ENCODE measurements around the gene MYO10.

MYO10 gene

DNA sequence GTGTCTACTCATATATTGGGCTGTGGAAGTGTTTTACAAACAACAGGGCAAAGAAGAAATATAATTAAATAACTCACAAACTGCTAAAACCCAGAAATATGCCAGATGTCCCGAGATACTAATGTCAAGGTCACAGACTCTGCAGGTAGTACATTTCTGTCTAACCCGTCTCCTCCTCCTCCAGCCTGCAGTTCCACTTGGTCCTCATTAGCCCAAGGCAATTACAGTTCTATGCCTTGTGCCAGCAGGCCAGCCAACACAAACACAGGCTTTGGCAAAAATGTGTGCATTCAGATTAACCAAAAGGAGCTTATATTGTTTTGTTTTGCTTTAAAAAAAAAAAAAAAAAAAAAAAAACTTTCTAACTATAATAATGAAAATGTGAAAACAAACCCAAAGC, 148.8 kb downstream of the MYO10 start:
- TF ChIP-seq, protein P1, sequence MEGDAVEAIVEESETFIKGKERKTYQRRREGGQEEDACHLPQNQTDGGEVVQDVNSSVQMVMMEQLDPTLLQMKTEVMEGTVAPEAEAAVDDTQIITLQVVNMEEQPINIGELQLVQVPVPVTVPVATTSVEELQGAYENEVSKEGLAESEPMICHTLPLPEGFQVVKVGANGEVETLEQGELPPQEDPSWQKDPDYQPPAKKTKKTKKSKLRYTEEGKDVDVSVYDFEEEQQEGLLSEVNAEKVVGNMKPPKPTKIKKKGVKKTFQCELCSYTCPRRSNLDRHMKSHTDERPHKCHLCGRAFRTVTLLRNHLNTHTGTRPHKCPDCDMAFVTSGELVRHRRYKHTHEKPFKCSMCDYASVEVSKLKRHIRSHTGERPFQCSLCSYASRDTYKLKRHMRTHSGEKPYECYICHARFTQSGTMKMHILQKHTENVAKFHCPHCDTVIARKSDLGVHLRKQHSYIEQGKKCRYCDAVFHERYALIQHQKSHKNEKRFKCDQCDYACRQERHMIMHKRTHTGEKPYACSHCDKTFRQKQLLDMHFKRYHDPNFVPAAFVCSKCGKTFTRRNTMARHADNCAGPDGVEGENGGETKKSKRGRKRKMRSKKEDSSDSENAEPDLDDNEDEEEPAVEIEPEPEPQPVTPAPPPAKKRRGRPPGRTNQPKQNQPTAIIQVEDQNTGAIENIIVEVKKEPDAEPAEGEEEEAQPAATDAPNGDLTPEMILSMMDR (IDR thresholded peaks at IDR 0.05; ENCODE audit: low read depth, low read length): no peak
- no peak overlapping the region for H3K4me3 ChIP-seq (ENCODE audit: low read depth, low read length)

DNA sequence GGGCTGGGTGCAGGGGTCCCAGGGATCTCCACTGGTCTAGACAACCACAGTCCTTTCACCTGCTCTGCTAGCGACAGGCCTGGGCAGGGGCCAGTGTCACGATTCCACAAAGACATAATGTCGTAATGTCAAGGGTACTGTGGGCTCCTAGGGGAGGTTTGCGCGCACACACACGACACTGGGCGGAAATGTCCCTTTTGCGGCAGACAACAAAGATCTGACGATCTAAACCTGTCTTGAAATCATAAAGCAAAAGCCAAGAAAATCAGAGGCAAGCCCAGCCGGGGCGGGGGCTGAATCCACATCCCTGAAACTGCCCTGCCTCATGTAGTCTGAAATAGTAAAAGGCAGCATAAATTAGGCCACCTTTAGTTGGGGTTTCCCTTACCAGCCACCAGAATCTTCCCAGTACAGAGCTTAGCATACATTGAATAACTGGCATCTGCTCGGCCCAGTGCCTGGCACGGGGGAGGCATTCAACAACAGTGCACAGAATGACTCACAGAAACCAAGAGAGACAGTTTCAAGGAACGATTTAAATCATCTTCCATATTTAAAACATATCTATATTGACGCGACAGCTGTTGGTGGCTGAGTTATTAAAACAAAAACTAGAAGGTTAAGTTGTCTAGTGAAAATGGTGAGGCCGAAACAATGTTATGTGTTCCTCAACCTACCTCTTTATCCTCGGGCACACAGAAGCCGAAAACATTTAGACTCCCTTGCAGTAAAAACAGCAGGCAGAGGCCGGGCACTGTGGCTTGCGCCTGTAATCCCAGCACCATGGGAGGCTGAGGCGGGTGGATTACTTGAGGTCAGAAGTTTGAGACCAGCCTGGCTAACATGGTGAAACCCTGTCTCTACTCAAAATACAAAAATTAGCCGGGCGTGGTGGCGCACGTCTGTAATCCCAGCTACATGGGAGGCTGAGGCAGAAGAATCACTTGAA, 151.0 kb downstream of the MYO10 start:
- TF ChIP-seq, protein P1 (IDR thresholded peaks at IDR 0.05; ENCODE audit: low read depth, low read length): no peak
- H3K4me3 ChIP-seq (ENCODE audit: low read depth, low read length): no peak overlapping the region

GRCh38 chr5:16784088-16784487, 152.0 kb downstream of the MYO10 start:
- no peak overlapping the region for H3K4me3 ChIP-seq (ENCODE audit: low read depth, low read length)
- TF ChIP-seq, protein P1 (IDR thresholded peaks at IDR 0.05; ENCODE audit: low read depth, low read length): no peak

GRCh38 chr5:16781828-16782626, 154.1 kb downstream of the MYO10 start:
- TF ChIP-seq, protein P1 (IDR thresholded peaks at IDR 0.05; ENCODE audit: low read depth, low read length): no peak
- no peak overlapping the region for H3K4me3 ChIP-seq (ENCODE audit: low read depth, low read length)

DNA sequence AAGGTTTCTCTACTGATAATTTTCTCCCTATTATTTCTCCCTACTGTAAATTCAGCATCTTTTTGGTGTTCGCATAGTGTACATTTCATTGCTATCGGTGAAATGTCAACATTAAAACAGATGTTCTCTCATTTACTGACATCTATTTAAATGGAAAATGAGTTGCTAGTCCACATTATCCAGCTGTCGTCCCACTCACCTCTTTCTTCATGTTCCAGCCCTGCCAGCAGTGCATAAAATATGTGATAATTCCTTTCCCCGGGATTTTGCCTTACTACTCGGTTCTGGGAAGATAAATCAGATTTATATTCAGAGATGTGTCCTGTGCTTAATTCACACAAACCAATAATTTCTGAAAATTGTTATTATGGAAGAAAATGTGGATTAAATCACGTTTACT, 155.8 kb downstream of the MYO10 start:
- TF ChIP-seq, protein P1 (IDR thresholded peaks at IDR 0.05; ENCODE audit: low read depth, low read length): no peak
- no peak overlapping the region for H3K4me3 ChIP-seq (ENCODE audit: low read depth, low read length)

DNA sequence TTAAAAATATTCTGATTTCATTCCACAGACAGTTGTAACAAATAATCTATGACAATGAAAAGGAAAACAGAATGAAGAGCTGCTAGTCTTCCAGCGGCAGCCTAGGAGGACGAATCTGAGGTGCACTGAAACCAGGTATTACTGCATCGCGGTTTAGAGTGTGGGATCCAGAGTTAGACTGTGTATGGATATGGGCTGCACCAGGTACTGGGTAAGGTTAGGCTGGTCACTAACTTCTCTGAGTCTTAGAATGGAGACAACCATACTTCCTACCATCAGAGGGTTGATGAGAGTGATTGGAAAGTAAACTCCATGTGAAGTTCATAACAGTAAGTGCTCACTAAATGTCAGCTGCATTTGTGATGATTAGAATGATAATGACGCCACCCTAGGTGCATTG, 158.7 kb downstream of the MYO10 start:
- TF ChIP-seq, protein P1 (IDR thresholded peaks at IDR 0.05; ENCODE audit: low read depth, low read length): no peak
- no peak overlapping the region for H3K4me3 ChIP-seq (ENCODE audit: low read depth, low read length)
